Measurements from ENCODE around the gene PINK1.

DNA sequence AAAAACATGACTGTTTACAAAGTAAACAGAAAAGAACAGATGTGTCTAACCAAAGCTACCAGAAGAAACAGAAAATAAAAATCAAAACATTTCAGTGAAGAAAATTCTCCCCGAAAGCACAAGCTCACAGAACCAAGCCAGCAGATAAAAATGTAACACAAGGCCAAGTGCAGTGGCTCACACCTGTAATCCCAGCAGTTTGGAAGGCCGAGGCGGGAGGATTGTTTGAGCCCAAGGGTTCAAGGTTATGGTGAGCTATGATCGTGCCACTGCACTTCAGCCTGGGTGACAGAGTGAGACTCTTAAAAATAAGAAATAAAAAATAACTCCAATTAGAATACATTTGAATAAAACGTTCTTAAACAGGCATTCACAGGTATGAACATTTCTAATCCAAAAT, 47.0 kb downstream of the PINK1 start:
- TF ChIP-seq, protein P1, sequence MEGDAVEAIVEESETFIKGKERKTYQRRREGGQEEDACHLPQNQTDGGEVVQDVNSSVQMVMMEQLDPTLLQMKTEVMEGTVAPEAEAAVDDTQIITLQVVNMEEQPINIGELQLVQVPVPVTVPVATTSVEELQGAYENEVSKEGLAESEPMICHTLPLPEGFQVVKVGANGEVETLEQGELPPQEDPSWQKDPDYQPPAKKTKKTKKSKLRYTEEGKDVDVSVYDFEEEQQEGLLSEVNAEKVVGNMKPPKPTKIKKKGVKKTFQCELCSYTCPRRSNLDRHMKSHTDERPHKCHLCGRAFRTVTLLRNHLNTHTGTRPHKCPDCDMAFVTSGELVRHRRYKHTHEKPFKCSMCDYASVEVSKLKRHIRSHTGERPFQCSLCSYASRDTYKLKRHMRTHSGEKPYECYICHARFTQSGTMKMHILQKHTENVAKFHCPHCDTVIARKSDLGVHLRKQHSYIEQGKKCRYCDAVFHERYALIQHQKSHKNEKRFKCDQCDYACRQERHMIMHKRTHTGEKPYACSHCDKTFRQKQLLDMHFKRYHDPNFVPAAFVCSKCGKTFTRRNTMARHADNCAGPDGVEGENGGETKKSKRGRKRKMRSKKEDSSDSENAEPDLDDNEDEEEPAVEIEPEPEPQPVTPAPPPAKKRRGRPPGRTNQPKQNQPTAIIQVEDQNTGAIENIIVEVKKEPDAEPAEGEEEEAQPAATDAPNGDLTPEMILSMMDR (optimal IDR thresholded peaks at IDR 0.05 in 1 of 3, IDR thresholded peaks at IDR 0.05 in 1 of 3, conservative IDR thresholded peaks at IDR 0.05 in 1 of 3; ENCODE audit: extremely low read depth in 1 of 3, insufficient read depth in 2 of 3, low read length in 3 of 3) = no peak
- no peak for TF ChIP-seq EZH2 (IDR thresholded peaks at IDR 0.05; ENCODE audit: low read length)

All from keratinocyte (primary cell).